Fibroblast of the conjunctiva (primary cell): ENCODE data around the gene GINS3.
A peak's percentile ranks its signal among the peaks of the same experiment; 100 is the strongest.

Source experiments
- DNase-seq: peaks from one replicate; pipeline ENCODE4 v3.0.0-alpha.2; 2010; ENCODE audit warnings: low read depth

Gene GINS3

DNA sequence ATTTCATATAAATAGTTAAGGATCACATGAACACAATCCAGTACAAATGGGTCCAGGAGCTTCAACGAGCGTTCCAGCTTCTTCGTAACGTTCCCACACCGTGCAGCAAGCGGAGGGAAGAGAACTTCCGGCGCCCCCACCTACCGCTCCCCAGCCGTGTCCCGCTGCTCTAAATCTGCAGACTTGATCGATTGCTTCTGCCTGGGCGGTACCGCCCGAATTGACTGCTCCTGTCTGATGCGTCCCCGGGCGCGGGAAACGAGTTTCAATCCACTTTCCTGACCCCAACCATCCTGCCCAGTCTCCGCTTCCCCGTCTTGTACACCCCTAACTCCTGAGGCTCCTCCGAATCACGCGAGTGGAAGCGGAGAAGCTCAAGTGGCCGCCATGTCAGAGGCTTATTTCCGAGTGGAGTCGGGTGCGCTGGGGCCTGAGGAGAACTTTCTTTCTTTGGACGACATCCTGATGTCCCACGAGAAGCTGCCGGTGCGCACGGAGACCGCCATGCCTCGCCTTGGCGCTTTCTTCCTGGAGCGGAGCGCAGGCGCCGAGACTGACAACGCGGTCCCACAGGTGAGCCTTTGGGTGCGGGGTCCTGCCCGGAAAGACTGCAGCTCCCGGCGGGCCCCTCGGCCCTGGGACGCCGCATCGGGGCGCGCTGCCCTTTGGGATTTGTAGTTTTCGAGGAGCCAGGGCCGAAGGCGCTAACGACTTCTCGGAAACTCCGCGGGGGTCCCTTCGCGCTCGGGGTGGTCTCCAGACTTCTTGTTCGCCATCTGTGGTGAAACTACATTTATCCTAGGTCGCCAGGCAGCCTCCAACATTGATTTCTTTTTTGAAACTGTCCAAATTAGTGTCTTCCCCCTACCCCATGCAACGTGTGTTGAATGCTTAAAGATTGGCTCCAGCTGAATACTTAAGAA, at the start of gene GINS3:
TSS of gene GINS3 (plus strand) at position 257 of the 923 bp plus-strand sequence. CDS start at position 388, 131 bp downstream.
- DNase-seq, result peak; percentile 73

DNA sequence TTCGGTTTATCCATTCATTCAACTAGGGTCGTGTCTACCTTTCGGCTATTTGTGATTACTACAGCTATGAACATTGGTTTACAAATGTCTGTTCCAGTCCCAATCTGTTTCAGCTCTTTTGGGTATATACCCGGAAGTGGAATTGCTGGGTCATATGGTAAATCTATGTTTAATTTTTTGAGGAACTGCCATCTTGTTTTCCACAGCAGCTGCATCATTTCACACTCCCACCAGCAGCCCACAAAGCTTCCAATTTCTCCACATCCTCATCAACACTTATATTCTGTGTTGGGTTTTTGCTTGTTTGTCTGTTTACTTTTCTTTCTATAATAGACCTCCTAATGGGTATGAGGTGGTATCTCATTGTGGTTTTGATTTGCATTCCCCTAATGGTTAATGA, 48.7 kb upstream of the GINS3 start:
- no peak for DNase-seq

DNA sequence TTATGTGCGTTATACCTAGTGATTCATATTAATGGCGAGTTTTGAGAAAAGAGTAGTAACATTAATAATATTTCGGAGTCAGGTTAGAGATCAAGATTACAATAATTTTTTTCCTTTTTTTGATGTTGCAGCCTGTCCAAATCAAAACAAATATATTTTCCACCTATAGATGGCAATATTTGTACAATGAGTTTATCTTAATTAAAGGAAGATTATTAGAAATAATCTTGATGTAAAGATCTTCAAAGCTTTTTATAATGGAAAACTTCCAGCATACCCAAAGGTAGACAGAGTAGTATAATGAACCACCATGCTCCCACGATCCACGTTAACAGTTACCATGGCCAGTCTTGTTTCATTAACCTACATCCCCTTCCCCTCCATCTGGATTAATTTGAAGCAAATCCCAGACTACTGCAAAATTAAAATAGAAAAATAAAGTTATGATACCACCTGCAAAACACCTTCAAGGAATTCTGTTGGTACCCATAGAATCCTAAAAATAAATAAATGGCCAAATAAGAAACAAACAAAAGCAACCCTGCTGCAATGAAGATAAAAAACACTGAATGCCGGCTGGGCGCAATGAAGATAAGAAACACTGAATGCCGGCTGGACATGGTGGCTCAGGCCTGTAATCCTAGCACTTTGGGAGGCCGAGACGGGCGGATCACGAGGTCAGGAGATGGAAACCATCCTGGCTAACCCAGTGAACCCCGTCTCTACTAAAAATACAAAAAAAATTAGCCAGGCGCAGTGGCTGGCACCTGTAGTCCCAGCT, 46.5 kb upstream of the GINS3 start:
- DNase-seq, result no peak

DNA sequence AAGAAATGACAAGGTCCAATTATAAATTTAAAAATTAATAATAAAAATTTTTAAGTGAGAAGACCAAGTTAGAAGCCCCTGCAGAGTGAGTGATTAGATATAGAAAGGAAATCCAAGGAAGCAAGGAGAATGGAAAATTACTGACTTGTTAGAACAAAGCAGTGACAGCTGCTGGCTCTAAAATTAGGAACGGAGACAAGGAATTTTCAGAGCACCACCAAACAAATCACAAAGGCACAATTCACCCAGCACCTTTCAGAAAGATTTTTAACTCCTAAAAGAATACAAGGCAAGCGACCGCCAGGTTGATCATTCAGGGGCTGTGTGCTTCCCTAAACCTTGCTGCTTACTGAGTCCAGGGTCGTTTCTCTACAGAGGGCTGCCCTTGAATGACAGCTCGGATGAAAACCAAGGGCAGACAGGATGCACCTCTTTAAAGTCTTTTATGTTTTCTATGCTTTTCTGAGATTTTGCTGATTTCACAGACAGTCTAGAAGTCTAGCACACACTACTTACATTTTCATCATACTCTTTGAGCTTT, 45.4 kb upstream of the GINS3 start:
- DNase-seq, result no peak

DNA sequence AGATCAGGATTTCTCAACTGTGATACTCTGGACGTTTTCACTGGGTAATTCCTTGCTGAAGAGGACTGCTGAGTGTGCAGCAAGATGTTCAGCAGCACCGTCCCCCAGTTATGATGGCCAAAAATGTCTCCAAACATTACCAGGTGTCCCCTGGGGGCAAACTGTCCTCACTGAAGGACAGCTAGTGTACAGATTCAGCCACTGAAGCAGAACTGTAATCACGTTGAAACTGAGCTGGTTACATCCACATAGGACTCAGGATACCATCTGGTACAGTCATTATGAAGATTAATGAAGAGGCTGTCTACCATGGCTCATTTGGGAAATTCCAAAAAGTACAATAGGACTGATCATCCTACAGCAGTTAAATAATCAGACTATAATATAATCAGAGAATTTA, 43.3 kb upstream of the GINS3 start:
- no peak for DNase-seq

DNA sequence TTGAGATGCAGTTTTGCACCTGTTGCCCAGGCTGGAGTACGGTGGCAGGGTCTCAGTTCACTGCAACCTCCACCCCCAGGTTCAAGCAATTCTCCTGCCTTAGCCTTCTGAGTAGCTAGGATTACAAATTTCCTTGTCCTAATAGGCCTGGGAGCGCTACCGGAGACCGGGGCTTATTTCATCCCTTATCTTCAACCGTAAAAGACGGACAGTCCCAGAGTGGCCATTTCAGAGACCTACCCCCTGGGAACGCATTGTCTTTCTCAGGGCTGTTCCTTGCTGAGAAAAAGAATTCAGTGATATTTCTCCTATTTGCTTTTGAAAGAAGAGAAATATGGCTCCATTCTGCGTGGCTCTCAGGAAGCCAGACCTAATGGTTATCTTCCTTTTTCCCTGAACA, 39.6 kb upstream of the GINS3 start:
- DNase-seq, result no peak

DNA sequence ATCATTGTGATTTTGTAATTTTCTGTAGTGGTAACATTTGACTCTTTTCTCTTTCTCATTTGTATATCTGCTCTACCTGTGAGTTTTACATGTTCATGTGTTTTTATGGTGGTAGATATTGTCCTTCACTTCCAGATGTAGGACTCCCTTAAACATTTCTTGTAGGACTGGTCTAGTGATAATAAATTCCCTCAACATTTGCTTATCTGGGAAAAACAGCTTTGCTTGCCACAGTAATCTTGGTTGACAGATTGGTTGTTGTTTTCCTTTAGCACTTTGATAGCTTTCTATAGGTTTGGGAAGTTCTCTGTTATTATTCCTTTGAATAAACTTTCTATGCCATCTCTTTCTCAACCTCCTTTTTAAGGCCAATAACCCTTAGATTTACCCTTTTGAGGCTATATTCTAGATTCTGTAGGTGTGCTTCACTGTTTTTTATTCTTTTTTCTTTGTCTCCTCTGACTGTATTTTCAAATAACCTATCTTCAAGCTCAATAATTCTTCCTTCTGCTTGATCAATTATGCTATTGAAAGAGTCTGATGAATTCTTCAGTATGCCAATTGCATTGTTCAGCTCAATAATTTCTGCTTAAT, 32.1 kb upstream of the GINS3 start:
- no peak for DNase-seq

DNA sequence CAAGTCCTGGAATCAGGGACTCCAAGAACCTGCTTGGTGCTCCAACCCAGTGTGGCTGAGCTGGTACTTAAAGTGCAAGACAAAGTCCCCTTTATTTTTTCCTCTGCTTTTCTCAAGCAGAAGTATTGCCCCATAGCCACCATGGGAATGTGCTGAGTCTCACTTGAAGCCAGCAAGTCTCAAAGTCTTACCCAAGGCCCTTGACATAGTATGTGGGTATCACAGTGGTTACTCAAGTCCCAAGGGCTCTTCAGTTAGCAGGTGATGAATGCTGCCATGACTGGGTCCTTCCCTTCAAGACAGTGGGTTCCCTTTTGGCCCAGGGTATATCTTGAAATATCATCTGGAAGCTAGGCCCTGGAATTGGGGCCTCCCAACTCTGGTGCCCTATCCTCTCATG, 30.5 kb upstream of the GINS3 start:
- DNase-seq, result no peak

DNA sequence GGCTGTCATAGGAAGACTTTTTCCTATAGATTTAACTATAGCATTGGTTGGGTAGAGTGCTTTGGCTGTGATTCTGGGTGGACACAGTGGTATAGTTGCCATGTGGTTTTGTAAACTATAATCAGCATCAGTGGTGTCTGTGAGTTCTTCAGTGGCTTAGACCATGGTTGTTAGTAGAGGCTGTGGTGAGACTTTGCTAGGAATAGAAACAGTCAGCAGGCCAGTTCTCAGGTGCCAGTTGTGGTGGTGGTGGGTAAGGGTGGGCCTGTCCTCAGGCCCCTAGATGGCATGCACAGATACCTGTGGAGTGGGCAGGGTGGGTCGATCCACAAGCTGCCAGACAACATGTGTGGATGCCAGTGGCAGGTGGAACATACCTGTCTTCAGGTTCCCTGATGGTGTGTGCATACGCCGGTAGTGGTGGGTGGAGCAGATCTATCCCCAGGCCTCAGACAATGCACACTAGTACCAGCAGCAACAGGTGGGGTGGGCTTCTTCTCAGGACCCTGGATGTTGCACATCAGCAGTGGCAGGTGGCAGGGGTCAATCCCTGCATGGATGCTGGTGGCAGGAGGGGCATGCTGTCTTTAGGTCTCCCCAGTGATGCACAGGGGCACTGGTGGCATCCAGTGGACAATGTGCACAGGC, 28.4 kb upstream of the GINS3 start:
- no peak for DNase-seq

DNA sequence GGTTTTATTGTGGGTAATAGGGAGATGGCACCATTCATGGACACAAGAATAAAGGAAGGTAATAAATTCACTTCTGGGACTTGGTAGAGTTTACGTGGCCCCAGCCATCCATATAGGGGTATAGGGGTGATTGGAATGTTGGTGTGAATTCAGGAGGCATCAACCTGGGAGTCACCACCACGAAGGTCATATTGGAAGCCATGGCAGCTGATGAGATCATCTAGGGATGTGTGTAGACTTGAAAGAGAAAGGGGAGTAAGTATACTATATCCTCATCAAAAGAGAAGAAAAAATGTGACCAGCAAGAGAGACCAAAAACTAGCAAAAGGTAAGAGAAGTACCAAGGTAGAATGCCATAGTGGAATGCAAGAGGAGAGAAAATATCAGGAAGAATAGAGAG, 26.6 kb upstream of the GINS3 start:
- no peak for DNase-seq

DNA sequence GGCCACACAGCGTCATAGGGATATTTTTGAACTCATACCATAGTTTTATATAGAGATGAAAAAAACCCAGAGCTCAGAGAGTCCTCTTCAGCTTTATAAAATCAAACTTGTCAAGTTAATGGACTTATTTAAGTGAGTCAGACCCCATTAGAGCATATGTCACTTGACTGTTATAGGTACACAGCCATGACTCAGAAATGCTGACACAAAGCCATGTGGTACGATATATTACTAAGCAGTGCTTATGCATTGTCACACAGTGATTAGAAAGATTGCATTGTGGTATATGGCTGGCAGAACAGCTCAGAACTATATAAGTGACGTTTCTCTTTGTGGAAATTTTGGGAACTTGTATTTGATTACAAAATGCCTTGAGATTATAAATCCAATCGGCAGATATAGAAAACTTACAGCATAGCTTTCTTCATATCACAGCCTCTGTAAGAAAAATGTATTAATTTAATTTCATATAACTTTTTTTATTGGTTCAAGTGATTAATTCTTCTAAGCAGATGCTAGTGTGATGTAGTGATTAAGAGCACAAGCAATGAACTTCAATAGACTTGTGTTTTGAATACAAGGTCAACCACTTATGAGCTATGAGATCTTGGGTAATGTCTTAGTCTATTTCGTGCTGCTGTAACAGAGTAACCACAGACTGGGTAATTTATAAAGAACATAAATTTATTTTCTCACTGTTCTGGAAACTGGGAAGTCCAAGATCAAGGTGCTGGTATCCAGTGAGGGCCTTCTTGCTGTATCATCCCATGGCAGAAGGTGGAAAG, 25.8 kb upstream of the GINS3 start:
- DNase-seq, result no peak

DNA sequence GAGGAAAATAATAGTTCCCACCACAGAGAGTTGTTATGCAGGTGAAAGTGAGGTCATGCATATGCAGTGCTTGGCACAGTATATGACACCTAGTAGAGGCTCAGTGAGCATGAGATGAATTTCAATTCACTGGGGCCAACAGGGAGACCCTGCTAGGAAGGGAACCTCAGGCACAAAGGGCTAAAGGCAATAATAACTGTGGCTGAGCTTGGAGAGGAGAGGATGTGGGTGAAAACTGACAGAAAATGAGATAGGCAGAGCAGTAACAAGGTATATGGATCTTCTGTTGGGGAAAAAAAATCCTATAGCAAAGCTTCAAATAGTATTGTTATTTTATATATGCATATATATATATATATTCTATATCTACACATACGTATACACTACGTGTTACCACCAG, 25.0 kb upstream of the GINS3 start:
- DNase-seq, result no peak

DNA sequence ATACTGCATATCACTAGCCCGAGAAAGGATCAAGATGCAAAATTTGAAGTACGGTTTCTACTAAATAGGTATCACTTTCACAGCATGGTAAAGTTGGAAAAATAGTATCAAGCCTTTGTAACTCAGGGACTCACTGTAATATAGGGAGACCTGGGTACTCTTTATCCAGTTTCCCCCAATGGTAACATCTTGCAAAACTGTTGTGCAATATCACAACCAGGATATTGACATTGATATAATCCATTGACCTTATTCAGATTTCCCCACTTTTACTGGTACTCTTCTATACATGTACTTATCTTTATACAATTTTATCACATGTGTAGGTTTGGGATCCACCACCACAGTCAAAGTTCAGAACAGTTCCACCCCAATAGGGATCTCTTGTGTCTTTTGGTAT, 20.4 kb upstream of the GINS3 start:
- DNase-seq, result no peak

DNA sequence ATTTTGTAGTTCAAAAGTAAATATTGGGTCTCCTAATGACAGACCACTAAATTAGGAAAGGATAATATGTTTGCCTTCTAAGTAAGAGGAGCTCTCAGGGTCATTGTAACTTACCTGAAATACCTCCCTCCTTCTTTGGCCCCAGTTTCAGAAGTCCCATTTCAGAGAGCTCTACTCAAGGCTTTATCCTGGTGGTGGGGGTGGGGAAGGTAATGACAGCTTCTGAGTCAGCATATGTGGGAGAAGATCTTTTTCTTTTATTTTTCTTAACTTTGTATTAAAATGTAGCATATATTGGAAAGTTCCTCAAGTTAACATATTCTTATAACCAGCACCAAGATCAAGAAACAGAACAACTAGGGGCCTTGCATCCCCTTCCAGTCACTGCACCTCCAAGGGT, 16.9 kb upstream of the GINS3 start:
- DNase-seq, result no peak

DNA sequence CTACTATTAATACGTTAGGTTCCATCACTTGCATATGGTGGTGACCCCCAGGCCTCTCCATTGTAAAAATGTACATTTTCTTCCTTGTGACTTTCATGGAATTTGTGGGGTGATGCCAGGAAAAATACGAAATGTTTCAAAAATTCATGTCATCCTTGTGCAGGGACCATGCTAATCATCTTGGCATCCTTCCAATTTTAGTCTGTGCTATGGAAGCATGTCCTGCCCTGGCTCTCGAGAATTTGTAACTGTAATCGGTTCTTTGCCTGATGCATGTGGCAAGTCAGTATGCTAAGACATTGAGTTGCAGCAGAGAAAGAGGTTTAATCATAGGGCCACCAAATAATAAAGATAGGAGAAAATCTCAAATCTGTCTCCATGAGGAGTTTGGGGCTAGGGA, 14.3 kb upstream of the GINS3 start:
- DNase-seq, result no peak

DNA sequence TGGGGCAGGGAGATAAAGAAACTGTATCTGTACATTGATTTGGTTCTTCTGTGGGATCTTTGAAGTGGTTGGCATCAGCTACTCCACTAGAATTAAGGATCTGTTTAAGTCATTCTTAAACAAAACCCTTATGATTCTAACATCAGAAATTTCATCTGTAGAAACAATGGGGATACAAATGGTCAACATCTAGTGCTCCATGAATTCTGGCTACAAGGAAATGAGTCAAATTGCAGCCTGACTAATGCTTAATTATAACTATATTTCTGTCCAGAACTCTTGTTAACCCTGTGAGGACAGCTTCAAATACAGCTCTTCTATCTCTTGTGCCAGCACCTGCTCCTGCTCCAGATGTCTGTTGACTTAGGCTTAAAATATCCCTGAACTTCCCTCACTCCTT, 13.9 kb upstream of the GINS3 start:
- DNase-seq, result no peak

DNA sequence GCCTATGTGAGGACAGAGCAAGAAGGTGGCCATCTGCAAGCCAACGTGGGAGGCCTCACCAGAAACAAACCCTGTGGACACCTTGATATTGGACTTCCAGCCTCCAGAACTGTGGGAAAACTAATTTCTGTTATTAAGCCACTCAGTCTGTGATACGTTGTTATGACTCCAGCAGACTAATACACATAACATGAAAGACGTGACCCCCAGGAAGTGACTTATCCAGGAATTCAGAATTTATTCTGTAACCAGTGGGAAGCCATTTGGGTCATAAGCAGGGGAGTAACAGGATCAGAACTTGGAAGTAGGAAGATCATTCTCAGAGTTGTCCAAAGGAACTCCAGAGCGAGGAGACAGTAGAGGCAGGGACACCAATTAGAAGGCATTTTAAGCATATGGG, 12.5 kb upstream of the GINS3 start:
- no peak for DNase-seq

DNA sequence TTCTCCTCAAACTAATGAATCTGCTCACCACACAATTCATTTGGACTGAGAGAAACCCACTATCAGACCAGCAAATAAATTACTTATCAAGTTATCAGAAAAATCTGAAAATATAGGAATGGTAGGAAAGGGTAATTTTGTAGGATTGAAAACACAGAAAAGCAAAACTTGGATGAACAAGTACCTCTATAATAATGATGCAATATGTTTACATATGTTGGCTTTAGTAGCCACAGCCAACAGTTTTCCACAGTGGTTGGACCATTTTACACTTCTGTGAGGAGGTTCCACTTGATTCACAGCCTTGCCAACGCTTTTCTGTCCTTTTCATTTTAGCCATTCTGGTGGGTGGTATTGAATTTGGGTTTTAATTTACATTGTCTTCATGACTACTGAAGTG, 10.6 kb upstream of the GINS3 start:
- no peak for DNase-seq

DNA sequence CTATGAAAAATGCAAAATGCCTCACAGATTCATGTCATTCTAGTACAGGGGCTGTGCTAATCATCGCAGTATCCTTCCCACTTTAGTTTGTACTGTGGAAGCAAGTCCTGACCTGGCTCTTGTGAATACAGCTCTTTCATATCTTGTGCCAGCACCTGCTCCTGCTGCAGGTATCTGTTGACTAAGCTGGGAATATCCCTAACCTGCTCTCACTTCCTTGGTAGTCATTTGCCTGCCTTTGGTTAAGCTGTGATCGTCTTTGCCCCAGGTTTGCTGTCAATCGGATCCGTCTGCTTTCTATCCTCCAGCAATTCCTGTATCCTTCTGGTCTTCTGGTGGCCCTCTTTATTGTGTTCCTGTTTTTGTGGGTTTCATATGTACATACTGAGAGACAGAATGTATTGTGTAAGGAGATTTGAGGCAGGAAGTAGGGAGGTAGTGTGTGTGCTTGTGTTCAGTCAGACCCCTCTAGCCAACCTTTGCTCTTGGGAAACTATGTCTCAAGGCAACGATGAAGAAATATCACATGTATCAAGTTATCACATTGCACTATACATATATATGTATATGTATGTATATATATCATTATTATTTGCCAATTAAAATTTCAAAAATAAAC, 7.7 kb upstream of the GINS3 start:
- DNase-seq, result no peak

DNA sequence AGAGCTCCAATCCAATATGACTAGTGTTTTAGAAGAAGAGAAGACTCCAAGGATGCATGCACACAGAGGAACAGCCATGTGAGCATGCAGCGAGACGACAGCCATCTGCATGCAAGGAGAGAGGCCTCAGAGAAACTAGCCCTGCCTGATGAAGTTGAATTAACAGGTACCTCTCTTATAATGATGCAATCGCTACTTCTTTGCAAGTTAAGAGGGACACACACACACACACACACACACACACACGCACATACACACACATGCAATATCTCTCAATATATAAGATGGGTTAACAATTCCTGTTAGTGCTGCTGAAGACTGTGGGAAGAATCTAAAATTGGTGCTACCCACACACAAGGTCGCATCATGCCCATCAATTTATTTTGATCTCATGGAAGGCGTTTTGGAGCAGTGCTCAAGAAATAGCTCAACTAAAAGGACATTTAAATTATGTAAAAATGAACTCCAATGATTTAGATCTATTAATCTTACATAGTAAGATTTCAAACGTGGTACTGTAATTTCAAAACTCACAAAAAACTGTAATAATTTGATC, 7.0 kb upstream of the GINS3 start:
- no peak for DNase-seq

DNA sequence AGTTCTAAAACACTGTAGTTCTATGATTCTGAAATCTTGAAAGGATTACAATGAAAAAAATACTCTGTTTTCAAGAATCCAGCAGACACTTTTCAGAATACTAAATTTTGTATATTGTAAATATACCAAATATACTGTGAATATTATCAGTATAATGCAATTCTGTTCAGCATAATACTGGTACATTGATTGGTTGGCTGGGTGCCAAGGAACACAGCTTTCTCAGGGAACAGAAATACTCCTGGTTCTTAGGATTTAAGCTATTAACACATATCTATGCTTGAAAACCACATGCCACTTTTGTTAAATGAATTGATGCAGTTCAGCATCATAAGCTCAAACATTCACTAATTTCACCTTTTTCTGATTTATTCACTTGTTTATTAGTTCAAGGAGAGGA, 2.5 kb upstream of the GINS3 start:
- no peak for DNase-seq
